ENCODE data around the gene BMPER.

Gene BMPER

GRCh38 chr7:34131371-34131770, 226.0 kb downstream of the BMPER start:
- DNase-seq (ENCODE audit: low read depth in 1 of 2, low spot score in 1 of 2): no peak

DNA sequence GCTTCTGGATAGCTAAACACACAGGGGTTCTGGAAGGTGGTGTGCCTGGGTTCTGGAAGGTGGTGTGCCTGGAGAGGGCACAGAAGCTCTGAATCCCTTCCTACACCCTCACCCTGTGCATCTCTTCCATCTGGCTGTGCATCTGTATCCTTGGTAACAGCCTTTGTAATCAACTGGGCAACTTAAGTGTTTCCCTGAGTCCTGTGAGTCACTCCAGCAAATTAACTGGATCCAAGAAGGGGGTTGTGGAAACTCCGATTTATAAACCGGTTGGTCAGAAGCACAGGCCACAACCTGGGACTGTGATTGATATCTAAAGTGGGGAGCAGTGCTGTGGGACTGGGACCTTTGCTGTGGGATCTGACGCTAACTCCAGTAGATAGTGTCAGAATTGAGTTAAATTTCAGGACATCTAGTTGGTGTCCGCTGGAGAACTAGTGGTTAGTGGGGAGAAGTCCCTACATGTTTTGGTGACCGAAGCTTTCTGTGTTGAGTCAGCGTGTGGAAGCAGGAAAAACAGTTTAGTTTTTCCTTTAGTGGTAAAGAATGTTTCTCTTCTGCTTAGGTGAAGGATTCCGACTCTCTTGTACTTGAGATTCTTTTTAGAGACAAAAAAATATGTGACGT, 228.1 kb downstream of the BMPER start:
- DNase-seq (ENCODE audit: low read depth in 1 of 2, low spot score in 1 of 2): no peak

DNA sequence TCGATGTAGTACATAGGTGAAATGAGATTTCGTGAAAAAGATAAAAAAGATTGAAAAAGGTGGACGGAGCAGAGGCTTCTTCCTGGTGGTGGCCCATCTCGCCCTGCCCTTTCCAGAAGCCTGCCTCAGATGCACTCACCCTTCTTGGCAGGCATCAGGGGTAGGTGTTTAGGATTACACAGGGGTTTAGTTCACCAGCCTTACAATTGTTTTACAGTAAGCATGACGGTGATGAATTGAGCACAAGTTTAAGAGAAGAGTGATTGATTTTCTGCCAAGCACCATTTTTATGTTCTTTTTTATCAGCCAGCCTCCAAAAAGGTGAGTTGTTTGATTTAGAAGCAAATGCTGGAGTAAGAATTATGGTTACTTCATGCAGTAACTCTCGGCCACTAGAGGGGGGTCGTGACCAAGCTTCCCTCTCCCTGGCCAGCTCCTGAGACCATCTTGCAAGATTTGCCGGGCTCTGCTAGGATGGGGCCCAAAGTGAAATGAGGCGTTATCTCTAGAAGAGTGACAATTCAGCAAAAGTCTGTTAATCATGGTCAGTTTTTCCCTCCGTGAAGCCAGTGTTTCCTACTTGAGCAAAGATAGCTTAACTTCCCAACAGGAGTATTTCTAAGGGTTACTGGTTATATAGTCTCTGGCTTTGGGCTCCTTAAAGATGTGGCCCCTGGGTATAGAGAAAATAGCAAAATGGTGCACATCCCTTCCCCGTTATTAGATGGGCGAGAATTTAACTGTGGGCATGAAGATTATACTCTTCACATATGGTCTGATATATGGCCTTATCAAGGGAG, 228.8 kb downstream of the BMPER start:
- DNase-seq (ENCODE audit: low read depth in 1 of 2, low spot score in 1 of 2): no peak

GRCh38 chr7:34135924-34136323, 230.6 kb downstream of the BMPER start:
- no peak for DNase-seq (ENCODE audit: low read depth in 1 of 2, low spot score in 1 of 2)

- no peak for DNase-seq (ENCODE audit: low read depth in 1 of 2, low spot score in 1 of 2)
These were observed 231.4 kb downstream of the BMPER start for GRCh38 chr7:34136698-34137097.

- DNase-seq (ENCODE audit: low read depth in 1 of 2, low spot score in 1 of 2): no peak
These were observed 231.8 kb downstream of the BMPER start for GRCh38 chr7:34137176-34137575.

DNA sequence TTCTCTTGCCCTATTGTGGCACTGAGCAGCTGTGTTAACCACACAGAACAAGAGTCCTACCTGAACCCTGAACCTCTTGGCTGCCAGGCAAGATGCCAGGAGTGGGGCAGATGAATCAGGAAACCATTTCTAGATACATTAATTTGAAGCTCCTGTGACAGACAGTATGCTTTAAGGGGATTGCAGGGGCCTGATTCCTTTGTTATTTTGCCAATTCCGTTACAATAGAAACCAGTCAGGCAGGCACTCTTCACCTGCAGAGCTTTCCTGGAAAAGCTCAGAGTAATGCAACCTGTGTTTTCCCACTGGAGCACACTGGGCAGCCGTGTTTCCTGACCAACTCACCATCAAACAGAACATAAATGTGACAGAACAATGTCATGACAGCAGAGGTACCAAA, 233.1 kb downstream of the BMPER start:
- DNase-seq (ENCODE audit: low read depth in 1 of 2, low spot score in 1 of 2): no peak

DNA sequence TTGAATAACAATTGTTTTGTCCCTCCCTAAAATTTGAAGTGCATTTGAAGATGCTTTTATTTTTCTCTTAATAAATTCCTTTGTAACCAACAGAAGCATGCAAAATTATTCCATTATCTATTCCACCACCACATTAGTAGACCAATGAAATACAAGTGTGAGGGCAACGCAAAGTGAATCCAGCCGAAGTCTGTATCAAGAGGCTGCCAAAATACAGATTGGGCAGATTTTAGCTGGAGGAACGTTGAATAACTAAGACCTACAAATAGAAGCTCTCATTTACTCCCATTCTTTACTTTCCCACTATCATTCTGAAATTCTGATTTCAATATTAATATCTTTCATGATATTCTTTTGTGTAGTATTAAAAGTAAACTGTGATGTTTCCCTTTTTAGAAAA, 233.7 kb downstream of the BMPER start:
- DNase-seq (ENCODE audit: low read depth in 1 of 2, low spot score in 1 of 2): no peak

DNA sequence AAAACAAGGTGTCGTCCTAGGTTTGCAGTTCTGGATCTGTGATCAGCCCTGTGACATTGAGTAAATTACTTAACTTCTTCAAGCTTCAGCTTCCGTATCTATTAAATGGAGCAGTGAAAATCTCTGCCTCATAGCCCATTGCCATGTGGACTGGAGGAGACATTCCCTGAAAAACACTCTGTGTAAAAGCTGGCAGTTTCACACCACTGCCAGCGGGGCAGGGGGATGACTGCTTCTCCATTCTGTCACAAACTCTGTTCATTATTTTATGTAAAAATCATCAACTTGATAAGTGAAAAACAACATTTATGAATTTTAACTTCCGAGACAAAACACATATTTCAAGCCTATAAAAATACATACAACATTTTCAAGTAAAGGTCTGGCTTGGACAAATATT, 234.7 kb downstream of the BMPER start:
- DNase-seq (ENCODE audit: low read depth in 1 of 2, low spot score in 1 of 2): no peak

DNA sequence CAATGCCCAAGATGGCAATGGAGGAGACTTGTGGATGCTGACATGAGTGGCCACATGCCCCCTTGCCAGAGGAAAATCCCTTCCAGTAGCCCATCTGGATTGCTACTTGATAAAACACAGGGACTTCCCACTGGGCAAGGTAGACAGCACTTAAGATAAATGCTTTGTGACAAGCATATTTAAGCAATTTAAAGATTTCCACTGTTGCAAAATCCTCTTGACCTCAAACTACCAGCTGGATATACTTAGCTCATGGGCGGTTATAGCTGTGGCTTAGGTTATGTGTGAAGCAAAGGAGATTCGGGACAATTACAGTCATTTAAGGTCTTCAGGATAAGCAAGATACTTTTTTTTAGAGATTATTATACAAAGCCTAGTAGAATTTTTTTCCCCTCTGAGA, 238.1 kb downstream of the BMPER start:
- DNase-seq (ENCODE audit: low read depth in 1 of 2, low spot score in 1 of 2): no peak

DNA sequence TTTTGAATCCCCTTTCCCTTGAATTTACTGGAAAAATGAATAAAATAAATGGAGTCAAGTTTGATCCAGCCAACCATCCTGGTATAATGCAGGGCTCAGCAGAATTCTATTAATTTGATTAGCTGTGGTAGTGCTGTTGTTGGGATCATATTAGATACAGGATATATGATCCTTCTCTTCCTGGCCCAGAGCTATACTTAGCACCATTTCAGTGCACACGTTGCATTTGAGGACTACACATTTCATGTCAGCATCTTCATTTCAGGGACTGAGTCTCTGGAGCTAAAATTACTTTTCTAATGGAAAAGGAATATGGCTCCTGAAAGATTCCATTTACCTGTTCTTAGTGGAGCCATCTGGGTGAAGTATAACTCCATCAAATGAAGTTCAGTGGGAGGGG, 240.3 kb downstream of the BMPER start:
- DNase-seq (ENCODE audit: low read depth in 1 of 2, low spot score in 1 of 2): no peak

DNA sequence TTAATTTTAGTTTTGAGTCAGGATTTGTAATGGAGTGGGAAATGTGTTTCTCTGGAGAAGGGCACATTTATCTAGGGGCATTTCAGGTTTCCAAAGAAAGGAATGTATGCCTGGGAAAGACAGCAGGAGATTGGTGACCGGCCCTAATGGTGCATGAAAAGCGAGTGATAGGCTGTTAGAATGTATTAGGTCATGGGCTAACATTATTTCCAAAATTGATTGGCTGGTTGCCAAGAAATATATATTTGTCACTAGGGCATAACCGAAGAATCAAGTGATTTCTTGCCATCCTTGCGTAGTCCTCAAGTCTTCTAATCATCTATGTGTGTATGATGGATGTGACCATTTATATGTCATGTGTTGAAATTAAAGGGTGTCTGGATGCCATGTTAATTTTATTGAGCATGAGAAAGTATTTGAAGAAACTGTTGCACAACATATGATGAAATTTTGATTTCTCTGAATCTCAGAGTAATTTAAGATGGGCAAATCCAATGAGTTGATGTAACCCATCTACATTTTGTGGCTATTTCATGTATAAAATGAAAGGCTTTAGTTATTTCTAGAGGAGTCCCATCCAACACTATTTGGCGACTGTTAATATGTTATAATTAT, 248.4 kb downstream of the BMPER start:
- no peak for DNase-seq (ENCODE audit: low read depth in 1 of 2, low spot score in 1 of 2)

DNA sequence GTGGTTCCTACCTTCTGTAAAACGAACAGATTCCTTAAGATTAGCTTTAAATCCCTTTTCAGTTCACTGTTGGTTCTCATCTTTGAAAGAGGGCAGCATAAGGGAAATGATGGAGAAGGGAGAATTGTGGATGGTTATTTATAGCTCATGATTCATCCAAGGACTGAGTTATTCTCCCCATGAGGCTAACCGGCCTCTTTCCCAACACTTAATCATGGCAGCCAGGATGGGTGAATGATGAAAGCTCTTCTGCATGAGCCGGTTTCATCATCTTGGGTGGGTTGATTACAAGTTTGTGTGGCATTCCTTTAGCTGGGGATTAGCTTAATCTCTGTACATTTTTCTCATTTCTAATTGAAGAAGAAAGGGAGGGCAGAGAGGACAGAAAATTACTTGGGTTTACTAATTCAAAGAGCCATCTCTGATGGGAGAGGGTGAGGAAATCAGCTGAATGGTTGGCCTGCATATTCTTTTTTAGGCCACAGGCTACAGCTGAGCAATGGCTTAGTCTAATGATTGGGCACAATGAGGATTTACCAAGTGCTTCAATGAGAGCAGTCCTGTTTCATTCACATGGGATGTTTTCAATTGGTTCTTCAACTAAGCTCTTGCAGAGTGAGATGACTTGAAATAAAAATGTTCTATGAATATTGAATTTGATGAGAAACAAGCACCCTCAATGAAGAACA, 250.0 kb downstream of the BMPER start:
- DNase-seq (ENCODE audit: low read depth in 1 of 2, low spot score in 1 of 2): no peak

GRCh38 chr7:34156336-34156735, 251.0 kb downstream of the BMPER start:
- DNase-seq (ENCODE audit: low read depth in 1 of 2, low spot score in 1 of 2): no peak

DNA sequence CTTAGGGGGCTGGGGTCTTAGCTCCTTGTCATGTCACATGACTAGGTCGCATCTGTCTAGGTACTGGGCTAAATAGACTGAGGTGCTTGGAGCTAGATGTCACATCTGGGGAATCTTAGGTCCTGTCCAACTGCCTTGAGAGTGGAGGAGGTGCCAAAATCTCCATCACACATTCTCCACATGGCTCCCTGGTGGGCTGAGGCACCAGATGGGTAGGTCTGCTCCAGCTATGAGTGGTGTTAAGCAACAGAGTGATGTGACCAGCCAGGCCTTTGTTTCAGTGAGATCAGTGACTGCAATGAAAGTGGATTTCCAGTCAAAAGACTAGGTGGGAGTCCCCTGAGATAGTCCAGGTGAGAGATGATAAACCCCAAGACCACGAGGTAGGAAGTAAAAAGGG, 251.8 kb downstream of the BMPER start:
- no peak for DNase-seq (ENCODE audit: low read depth in 1 of 2, low spot score in 1 of 2)

DNA sequence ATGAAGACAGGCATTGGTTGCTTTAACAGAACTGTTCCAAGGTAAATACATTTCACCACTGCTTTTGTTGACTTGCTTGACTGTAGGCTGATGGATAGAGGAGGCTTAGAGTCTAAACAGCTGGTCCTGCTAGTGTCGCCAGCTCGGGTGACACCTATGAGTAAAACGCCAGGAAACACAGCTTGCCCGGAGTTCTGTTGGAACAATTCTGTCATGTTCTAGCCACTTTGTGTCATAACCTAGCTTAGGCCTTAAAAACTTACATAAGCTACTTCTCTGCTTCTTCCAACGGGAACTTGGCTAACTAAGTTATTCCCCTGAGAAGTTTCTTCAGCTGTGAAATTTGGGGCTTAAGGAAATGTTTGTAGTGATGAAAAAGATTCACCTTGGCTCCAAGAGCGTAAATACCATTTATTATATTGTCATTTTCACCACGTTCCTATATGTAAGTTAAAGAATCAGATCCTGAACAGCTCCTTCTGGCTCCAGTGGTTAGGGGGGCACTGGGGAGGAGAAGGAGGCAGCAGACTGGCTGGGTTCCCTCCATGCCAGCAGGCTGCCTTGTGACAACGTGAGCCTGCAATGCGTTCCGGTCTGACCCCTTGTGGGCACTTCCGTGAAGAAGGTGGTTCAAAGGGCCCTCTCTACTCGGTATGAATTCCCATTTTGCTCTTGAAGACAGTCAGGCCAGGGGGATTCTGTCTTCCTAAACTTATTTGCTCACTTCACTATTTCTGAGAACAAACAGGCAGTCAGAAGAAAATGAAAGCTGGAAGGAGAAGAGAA, 253.2 kb downstream of the BMPER start:
- no peak for DNase-seq (ENCODE audit: low read depth in 1 of 2, low spot score in 1 of 2)

DNA sequence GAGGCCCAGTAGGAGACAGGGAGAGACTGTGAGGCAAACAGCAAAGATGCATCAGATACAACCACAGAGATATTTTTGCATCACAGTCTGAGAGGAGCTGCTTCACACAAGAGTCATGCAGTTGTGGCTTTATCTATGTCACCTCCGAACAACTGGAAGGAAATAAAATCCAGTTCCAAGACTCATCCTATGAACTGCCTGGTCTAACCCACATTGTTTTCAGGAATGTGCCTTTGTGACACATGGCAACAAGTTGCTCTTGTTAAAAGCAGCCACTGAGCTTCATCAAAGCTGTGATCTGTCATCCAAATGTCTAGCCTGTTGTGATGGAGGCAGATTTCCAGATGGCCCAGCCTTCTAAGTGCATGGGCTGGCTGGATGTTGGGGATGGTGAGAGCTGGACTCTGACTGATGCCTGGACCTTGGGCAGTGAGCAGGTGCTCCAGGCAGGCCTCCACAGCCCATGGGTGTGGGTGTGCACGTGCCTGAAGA, 255.0 kb downstream of the BMPER start:
- DNase-seq (ENCODE audit: low read depth in 1 of 2, low spot score in 1 of 2): no peak

DNA sequence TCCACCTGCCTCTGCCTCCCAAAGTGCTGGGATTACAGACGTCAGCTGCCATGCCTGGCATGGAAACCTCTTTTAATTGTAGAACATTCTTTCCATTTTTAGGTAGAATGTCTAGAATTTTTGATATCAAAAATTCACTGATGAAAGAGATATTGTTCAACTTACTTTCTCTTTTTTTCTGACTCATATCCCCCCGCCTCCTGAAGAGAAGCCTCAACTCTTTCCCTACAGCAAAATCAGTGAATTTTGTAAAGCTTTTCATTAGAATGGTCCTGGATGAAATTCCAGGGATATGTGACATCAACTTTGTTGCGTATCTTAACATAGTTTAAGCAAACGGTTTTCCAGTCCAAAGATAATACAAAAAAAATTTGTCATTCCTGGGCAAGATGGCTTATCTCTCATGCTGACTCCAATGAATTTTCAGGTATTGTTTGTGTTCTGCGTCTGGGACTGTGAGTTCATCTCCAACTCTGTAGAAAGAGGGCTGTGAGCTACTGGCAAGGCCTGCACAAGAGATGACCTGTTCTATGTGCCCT, 256.8 kb downstream of the BMPER start:
- no peak for DNase-seq (ENCODE audit: low read depth in 1 of 2, low spot score in 1 of 2)

DNA sequence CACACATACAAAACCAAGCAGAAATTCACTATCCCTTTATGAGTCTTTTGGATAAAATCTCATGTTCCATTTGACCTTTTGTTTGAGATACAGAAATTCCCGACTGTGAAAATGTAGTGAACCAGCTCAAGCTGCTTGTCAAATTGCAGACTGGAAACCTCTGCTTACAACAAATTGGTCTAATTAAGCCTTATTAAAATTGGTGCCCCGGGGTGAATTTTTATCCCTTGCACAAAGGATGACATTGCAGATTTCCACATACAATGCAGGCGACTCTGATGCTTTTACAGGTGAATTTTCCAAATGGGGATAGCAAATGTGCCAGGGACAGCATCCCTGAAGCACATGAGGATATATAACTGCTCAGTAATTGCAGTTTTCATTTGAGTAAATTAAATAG, 257.3 kb downstream of the BMPER start:
- DNase-seq (ENCODE audit: low read depth in 1 of 2, low spot score in 1 of 2): no peak

DNA sequence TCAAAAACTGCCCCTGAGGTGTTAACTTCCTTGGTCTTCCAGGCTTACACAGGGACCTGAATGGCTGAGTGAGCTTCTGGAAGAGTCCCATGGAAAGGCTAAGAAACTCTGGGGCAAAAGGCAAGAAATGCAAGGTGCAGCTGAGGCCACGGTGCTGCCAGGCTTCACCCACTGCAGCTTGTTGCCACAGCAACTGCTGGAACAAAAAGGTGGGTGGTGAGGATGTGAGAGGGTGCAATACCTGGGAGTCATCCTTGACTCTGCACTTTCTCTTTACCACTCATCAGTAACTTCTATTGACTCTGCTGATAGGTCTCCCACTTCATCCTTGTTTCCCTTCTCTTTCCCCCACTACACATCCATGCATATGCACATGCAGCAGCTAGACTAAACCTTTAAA, 258.6 kb downstream of the BMPER start:
- DNase-seq (ENCODE audit: low read depth in 1 of 2, low spot score in 1 of 2): no peak

DNA sequence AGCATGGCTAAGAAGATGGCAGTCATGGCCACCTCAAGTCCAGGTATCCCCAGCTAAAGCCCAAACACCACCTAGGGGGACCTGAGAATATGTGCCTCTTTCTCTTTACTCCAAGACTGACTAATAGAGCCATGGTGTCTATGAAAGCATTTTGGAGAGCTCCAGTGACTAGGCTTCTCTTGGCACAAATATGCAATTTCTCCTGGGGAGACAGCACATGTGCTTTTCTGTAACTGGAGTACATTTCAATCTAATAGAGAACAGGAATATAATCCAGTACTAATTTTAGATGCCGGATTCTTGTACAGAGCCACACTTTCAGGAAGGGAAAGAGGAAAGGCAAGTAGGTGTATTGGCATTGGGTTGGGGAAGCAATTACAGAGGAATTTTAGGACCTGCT, 260.1 kb downstream of the BMPER start:
- no peak for DNase-seq (ENCODE audit: low read depth in 1 of 2, low spot score in 1 of 2)
